ENCODE results near the gene GTF2A1L.
"Not testable (repeated sequence)": the region's sequence is repeated elsewhere in the genome, so short reads cannot be mapped to it uniquely, and the experiment has no call there.

The GTF2A1L gene

GRCh38 chr2:48601349-48601748 lies 16.3 kb upstream of the GTF2A1L start:
- ChIA-PET CTCF (no interaction called here), POLR2A (ENCODE audit: low non-redundant PET) (no interaction called here)
- peak; percentile 13 for DNase-seq (ENCODE audit: low spot score)
- TF ChIP-seq CTCF (conservative IDR thresholded peaks at IDR 0.05; ENCODE audit: low read depth) = no peak; the same call in 1 of the 2 replicates
- no peak overlapping the region for H3K27ac ChIP-seq

GRCh38 chr2:48605482-48606175 lies 12.0 kb upstream of the GTF2A1L start:
- POLR2A ChIA-PET (ENCODE audit: low non-redundant PET) = no interaction called here
- TF ChIP-seq CTCF (conservative IDR thresholded peaks at IDR 0.05; ENCODE audit: low read depth) = no peak
- no peak overlapping the region for H3K27ac ChIP-seq
- DNase-seq (ENCODE audit: low spot score) = no peak
- CTCF ChIA-PET = no interaction called here

- no peak overlapping the region for H3K27ac ChIP-seq
- CTCF ChIA-PET = no interaction called here
- no peak for TF ChIP-seq CTCF (conservative IDR thresholded peaks at IDR 0.05; ENCODE audit: low read depth)
- no peak for DNase-seq (ENCODE audit: low spot score)
- POLR2A ChIA-PET (ENCODE audit: low non-redundant PET) = no interaction called here
Observed at GRCh38 chr2:48607307-48608014, 10.2 kb upstream of the GTF2A1L start.

GRCh38 chr2:48613211-48613610 lies 4.4 kb upstream of the GTF2A1L start:
- no peak for DNase-seq (ENCODE audit: low spot score)
- no peak for TF ChIP-seq CTCF (conservative IDR thresholded peaks at IDR 0.05; ENCODE audit: low read depth)
- no peak overlapping the region for H3K27ac ChIP-seq
- POLR2A ChIA-PET (ENCODE audit: low non-redundant PET) = no interaction called here
- CTCF ChIA-PET = interaction anchor here (0.6 kb wide), 1 partner anchor 1880 kb away, joined by 4 read pairs; no protein-coding TSS in a partner anchor

- H3K27ac ChIP-seq; DNase-seq (ENCODE audit: low spot score); CTCF ChIA-PET; POLR2A ChIA-PET (ENCODE audit: low non-redundant PET): not testable (repeated sequence)
Observed at GRCh38 chr2:48614581-48614980, 3.1 kb upstream of the GTF2A1L start.

GRCh38 chr2:48619526-48619925 lies 1.9 kb downstream of the GTF2A1L start:
- ChIA-PET CTCF (interaction anchor here (0.5 to 0.7 kb wide), 2 partner anchors 11 to 16 kb away, joined by 4 to 5 read pairs; no protein-coding TSS in a partner anchor), POLR2A (ENCODE audit: low non-redundant PET) (no interaction called here)
- TF ChIP-seq CTCF (conservative IDR thresholded peaks at IDR 0.05; ENCODE audit: low read depth) = no peak
- DNase-seq (ENCODE audit: low spot score) = no peak
- H3K27ac ChIP-seq = no peak overlapping the region

GRCh38 chr2:48620604-48621003 lies 2.9 kb downstream of the GTF2A1L start:
- POLR2A ChIA-PET (ENCODE audit: low non-redundant PET) = no interaction called here
- TF ChIP-seq CTCF (conservative IDR thresholded peaks at IDR 0.05; ENCODE audit: low read depth) = no peak
- CTCF ChIA-PET = no interaction called here
- no peak for DNase-seq (ENCODE audit: low spot score)
- no peak overlapping the region for H3K27ac ChIP-seq

Measured in RWPE1 (cell line).